ENCODE data around the gene UBQLN4. TPM values are rescaled to one million over a fixed set of nuclear protein-coding genes. Genes with fewer than 3 reads are reported as not detected.

Gene UBQLN4
- total and polyA plus RNA-seq, 2 of the 4 experiments (the other 2 are of a cell fraction) = 8.8 to 21.6 TPM

- no CpG with 5 or more reads among the region's 10 CpGs for WGBS, 2 experiments (ENCODE audit: extremely low coverage in 2 of 2, insufficient read length in 1 of 2)
- H3K4ac ChIP-seq (ENCODE audit: low read depth, low read length) = peak overlapping the region; percentile 85
- no peak overlapping the region for H2BK120ac ChIP-seq (ENCODE audit: low read depth, low read length)
- peaks cover 9% of the 10 kb centered on the region for H3K36me3 ChIP-seq (ENCODE audit: control insufficient read depth, insufficient read depth, low read length)
- H2BK15ac ChIP-seq (ENCODE audit: low read depth, low read length) = no peak overlapping the region; the same call in 2 of the 3 replicates
- H4K5ac ChIP-seq (ENCODE audit: low read depth, low read length) = peak overlapping the region; percentile 78
- no peaks in the 10 kb centered on the region for H3K9me3 ChIP-seq (ENCODE audit: control insufficient read depth, insufficient read depth, low read length)
- peak overlapping the region; percentile 38 for H2BK5ac ChIP-seq (ENCODE audit: low read depth, low read length, poor library complexity, severe bottlenecking)
- H3K79me1 ChIP-seq (ENCODE audit: low read depth in 1 of 2, low read length in 2 of 2) = peaks cover 27 to 89% of the 10 kb centered on the region in 2 experiments
- ChIA-PET CTCF (interaction anchor here (1.5 kb wide), 1 partner anchor 143 kb away, joined by 7 read pairs; no protein-coding TSS in a partner anchor), POLR2A (ENCODE audit: unreplicated experiment) (no interaction called here)
- peak overlapping the region; percentile 74 to 77; a peak in 3 of 4 replicates for H4K8ac ChIP-seq (ENCODE audit: low read depth in 2 of 2, low read length in 2 of 2)
- TF ChIP-seq RCOR1 (IDR thresholded peaks at IDR 0.05; ENCODE audit: insufficient replicate concordance, low read length) (no peak), RAD21 (IDR thresholded peaks at IDR 0.05; ENCODE audit: low read length) (no peak), FOS (IDR thresholded peaks at IDR 0.05; ENCODE audit: low read depth, low read length) (no peak)
- peaks cover 20% of the 10 kb centered on the region for H3K4me1 ChIP-seq (ENCODE audit: control insufficient read depth, insufficient read depth, low read length)
- H3K23ac ChIP-seq (ENCODE audit: low read depth, low read length) = peak overlapping the region; percentile 87; the same call in 1 of the 2 replicates
- H2AFZ ChIP-seq (replicated peaks; ENCODE audit: low read length, poor library complexity) = peak overlapping the region; percentile 97
- peaks cover 10% of the 10 kb centered on the region for H3K9me1 ChIP-seq (ENCODE audit: insufficient read depth, low read length)
- peak overlapping the region; percentile 97 for H2AK9ac ChIP-seq (replicated peaks; ENCODE audit: low read depth, low read length, poor library complexity)
- dilution Hi-C loops (cut with HindIII; ENCODE audit: low sequenced_read_pairs, unreplicated experiment) = no loop called here
- ATAC-seq (ENCODE audit: low read depth) = peak; percentile 0
- peak overlapping the region; percentile 29; the same call in 1 of the 2 replicates for H3K18ac ChIP-seq (ENCODE audit: low read depth, low read length)
- peak overlapping the region; percentile 83 for H3K4me2 ChIP-seq (ENCODE audit: low read depth, low read length)
- H4K20me1 ChIP-seq (ENCODE audit: insufficient read depth, low read length) = peaks cover 21% of the 10 kb centered on the region
- DNase-seq = no peak
- peak overlapping the region; percentile 71; the same call in 1 of the 2 replicates for H3K14ac ChIP-seq (replicated peaks; ENCODE audit: low read depth, low read length)
- in situ Hi-C loops (cut with MboI; ENCODE audit: low sequenced_read_pairs) = no loop called here
- no peaks in the 10 kb centered on the region for H3K27me3 ChIP-seq (ENCODE audit: control insufficient read depth, insufficient read depth, low read length)
- H4K91ac ChIP-seq (ENCODE audit: insufficient read depth, low read depth, low read length) = peak overlapping the region; percentile 78
- peak overlapping the region; percentile 78 for H3K27ac ChIP-seq (ENCODE audit: insufficient read depth, low read length)
- intact Hi-C loops (cut with micrococcal nuclease) = loop anchor here (1.0 kb wide), 1 partner anchor 28 kb away; the partner anchor contains the start of gene LAMTOR2
- H3K56ac ChIP-seq (ENCODE audit: extremely low read depth, insufficient read depth, low read length) = peak overlapping the region; percentile 82; the same call in 1 of the 2 replicates
- no peak overlapping the region for H2BK20ac ChIP-seq (ENCODE audit: low read depth, low read length)
- H2AK5ac ChIP-seq (ENCODE audit: low read depth, low read length) = peak overlapping the region; percentile 71; the same call in 1 of the 2 replicates
- H3K4me3 ChIP-seq (ENCODE audit: insufficient read depth, low read depth, low read length) = peak overlapping the region; percentile 71
- peak overlapping the region; percentile 80 for H3K9ac ChIP-seq (ENCODE audit: low read depth, low read length)
- no TSS peak for BruUV-seq (replicated peaks)
Observed at GRCh38 chr1:156081917-156082308, 28.3 kb upstream of the UBQLN4 start.
